Uterus (tissue), 2 donors: ENCODE measurements around the gene LMBR1.

ENCODE experiments used
- CTCF ChIP-seq, 4 experiments: fragments of 200-600 bp in 2 of 4; fragments of 450-650 bp in 2 of 4; sonication (generic) in 2 of 4; IDR thresholded peaks; one replicate each; pipeline ENCODE4 v1.5.1; 2016 to 2019; ENCODE audit warnings: antibody characterized with exemption in 4 of 4, mild to moderate bottlenecking in 2 of 4, moderate library complexity in 1 of 4
- POLR2A ChIP-seq, 2 donors: fragments of 450-650 bp; IDR thresholded peaks; one replicate each; pipeline ENCODE4 v1.6.1; 2016; ENCODE audit warnings: antibody characterized with exemption in 2 of 2, mild to moderate bottlenecking in 1 of 2, moderate library complexity in 1 of 2

GRCh38 chr7:156628562-156628961 lies 264.4 kb downstream of the LMBR1 start:
- no peak for TF ChIP-seq CTCF (IDR thresholded peaks at IDR 0.05)
- no peak for TF ChIP-seq POLR2A (IDR thresholded peaks at IDR 0.05)
